ENCODE data around the gene ESAM. TPM values are rescaled to one million over a fixed set of nuclear protein-coding genes. Genes with fewer than 3 reads are reported as not detected.

The ESAM gene
- total and polyA plus RNA-seq, 4 donors = 4.0 to 15.6 (median 9.9) TPM

DNA sequence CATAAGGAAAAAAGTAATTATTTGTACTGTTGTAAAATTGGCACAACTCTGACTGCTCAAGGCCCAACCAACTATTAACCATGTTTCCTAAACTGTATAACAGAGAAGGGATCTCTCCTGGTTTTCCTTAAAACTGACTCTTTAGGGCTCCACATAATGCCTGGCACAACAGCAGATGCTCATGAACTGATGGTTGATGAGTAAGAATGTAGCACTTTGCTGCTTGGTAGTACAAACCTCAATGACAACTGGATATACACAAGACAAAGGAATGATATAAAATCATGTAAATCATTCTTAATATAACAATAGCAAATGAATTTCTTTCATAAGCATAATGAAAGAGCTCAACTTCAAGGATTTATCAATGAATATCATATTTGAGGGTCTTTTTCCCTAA lies 26.4 kb upstream of the ESAM start:
- Histone ChIP-seq H3K4me3 (ENCODE audit: low read depth in 1 of 3, low read length in 3 of 3) (no peak overlapping the region), H3K9me3 (ENCODE audit: control insufficient read depth in 4 of 4, low read length in 3 of 4) (no peaks in the 10 kb centered on the region), H3K27ac (ENCODE audit: low read depth in 1 of 2, low read length in 2 of 2) (no peak overlapping the region), H3K36me3 (ENCODE audit: control insufficient read depth in 4 of 4, insufficient read depth in 3 of 4, low read depth in 1 of 4, low read length in 3 of 4) (no peaks in the 10 kb centered on the region), H3K4me1 (ENCODE audit: control insufficient read depth in 4 of 4, insufficient read depth in 4 of 4, low read length in 3 of 4) (peaks cover 0 to 2% (median under 1%) of the 10 kb centered on the region in 4 donors), H3K9ac (ENCODE audit: low read depth in 1 of 2, low read length in 2 of 2) (no peak overlapping the region), H3K27me3 (ENCODE audit: control insufficient read depth in 4 of 4, insufficient read depth in 4 of 4, low read length in 3 of 4) (no peaks in the 10 kb centered on the region)
- no peak for DNase-seq (ENCODE audit: low spot score)
- TF ChIP-seq FOXA2 (IDR thresholded peaks at IDR 0.05) (no peak), NR2F2 (IDR thresholded peaks at IDR 0.05) (no peak), YY1 (IDR thresholded peaks at IDR 0.05) (no peak), SP1 (IDR thresholded peaks at IDR 0.05) (no peak), TAF1 (conservative IDR thresholded peaks at IDR 0.05) (no peak), FOXA1 (IDR thresholded peaks at IDR 0.05) (no peak), GABPA (IDR thresholded peaks at IDR 0.05 in 1 of 2, conservative IDR thresholded peaks at IDR 0.05 in 1 of 2) (no peak), ZBTB33 (IDR thresholded peaks at IDR 0.05) (no peak), RXRA (IDR thresholded peaks at IDR 0.05) (no peak), HNF4A (conservative IDR thresholded peaks at IDR 0.05) (no peak), CTCF (IDR thresholded peaks at IDR 0.05; ENCODE audit: low read depth, low read length, missing input control) (no peak), EGR1 (IDR thresholded peaks at IDR 0.05; ENCODE audit: low read depth in 2 of 2) (no peak), MAX (IDR thresholded peaks at IDR 0.05) (no peak)
- TF ChIP-seq, protein P1, sequence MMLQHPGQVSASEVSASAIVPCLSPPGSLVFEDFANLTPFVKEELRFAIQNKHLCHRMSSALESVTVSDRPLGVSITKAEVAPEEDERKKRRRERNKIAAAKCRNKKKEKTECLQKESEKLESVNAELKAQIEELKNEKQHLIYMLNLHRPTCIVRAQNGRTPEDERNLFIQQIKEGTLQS (IDR thresholded peaks at IDR 0.05) = no peak
- TF ChIP-seq, protein P2, sequence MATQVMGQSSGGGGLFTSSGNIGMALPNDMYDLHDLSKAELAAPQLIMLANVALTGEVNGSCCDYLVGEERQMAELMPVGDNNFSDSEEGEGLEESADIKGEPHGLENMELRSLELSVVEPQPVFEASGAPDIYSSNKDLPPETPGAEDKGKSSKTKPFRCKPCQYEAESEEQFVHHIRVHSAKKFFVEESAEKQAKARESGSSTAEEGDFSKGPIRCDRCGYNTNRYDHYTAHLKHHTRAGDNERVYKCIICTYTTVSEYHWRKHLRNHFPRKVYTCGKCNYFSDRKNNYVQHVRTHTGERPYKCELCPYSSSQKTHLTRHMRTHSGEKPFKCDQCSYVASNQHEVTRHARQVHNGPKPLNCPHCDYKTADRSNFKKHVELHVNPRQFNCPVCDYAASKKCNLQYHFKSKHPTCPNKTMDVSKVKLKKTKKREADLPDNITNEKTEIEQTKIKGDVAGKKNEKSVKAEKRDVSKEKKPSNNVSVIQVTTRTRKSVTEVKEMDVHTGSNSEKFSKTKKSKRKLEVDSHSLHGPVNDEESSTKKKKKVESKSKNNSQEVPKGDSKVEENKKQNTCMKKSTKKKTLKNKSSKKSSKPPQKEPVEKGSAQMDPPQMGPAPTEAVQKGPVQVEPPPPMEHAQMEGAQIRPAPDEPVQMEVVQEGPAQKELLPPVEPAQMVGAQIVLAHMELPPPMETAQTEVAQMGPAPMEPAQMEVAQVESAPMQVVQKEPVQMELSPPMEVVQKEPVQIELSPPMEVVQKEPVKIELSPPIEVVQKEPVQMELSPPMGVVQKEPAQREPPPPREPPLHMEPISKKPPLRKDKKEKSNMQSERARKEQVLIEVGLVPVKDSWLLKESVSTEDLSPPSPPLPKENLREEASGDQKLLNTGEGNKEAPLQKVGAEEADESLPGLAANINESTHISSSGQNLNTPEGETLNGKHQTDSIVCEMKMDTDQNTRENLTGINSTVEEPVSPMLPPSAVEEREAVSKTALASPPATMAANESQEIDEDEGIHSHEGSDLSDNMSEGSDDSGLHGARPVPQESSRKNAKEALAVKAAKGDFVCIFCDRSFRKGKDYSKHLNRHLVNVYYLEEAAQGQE (IDR thresholded peaks at IDR 0.05) = no peak

DNA sequence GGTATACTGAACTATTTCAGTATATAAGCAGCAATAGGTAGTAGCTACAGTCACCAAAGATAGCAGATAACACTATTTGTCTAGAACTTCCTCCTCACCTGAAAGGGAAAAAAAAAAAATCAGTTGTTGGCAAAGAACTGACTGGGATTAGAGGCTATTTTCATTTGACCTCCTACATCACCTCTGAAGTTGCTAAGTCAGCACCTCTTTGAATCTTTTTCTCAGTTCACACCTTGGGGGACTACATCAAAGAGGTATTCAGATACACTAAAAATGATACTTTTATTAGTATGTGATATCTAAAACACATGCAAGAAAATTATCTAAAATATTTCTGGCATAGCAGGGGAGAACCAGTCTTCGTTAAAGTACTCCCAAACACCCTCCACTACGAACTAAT lies 22.0 kb upstream of the ESAM start:
- H3K27ac ChIP-seq (ENCODE audit: low read depth in 1 of 2, low read length in 2 of 2) = no peak overlapping the region
- no peak overlapping the region for H3K4me3 ChIP-seq (ENCODE audit: low read depth in 1 of 3, low read length in 3 of 3)
- WGBS = 96% methylated on average over 2 of the region's 2 CpGs
- TF ChIP-seq MAX (IDR thresholded peaks at IDR 0.05) (no peak), JUND (IDR thresholded peaks at IDR 0.05) (no peak), RAD21 (IDR thresholded peaks at IDR 0.05) (no peak), RXRA (IDR thresholded peaks at IDR 0.05) (no peak), CTCF (IDR thresholded peaks at IDR 0.05; ENCODE audit: low read depth, low read length, missing input control) (no peak), HNF4G (IDR thresholded peaks at IDR 0.05) (no peak), YY1 (IDR thresholded peaks at IDR 0.05) (no peak)
- TF ChIP-seq, protein P2 (IDR thresholded peaks at IDR 0.05) = no peak
- TF ChIP-seq, protein P1 (IDR thresholded peaks at IDR 0.05) = no peak

More for the DNA sequence above, 22.0 kb upstream of the ESAM start:
- no peaks in the 10 kb centered on the region for H3K9me3 ChIP-seq (ENCODE audit: control insufficient read depth in 4 of 4, low read length in 3 of 4)
- H3K9ac ChIP-seq (ENCODE audit: low read depth in 1 of 2, low read length in 2 of 2) = no peak overlapping the region
- DNase-seq (ENCODE audit: low spot score) = no peak
- no peaks in the 10 kb centered on the region for H3K27me3 ChIP-seq (ENCODE audit: control insufficient read depth in 4 of 4, insufficient read depth in 4 of 4, low read length in 3 of 4)
- H3K4me1 ChIP-seq (ENCODE audit: control insufficient read depth in 4 of 4, insufficient read depth in 4 of 4, low read length in 3 of 4) = peaks cover 0 to 2% (median 0%) of the 10 kb centered on the region in 4 donors
- no peaks in the 10 kb centered on the region for H3K36me3 ChIP-seq (ENCODE audit: control insufficient read depth in 4 of 4, insufficient read depth in 3 of 4, low read depth in 1 of 4, low read length in 3 of 4)

Measured in liver (tissue), 9 donors.